A549 (cell line): ENCODE data around the gene PGAP3.

Experiments
- EP300 ChIP-seq, 2 experiments: fragments of >200 bp; sonication (Bioruptor Twin); formaldehyde crosslinking; IDR thresholded peaks; 2 replicates in 1 of 2; 3 replicates in 1 of 2; pipeline ENCODE4 v1.6.1; 2016 to 2017
- JUNB ChIP-seq: fragments of >200 bp; sonication (Bioruptor Twin); formaldehyde crosslinking; IDR thresholded peaks from 2 replicates; pipeline ENCODE4 v1.6.1; 2016
- KDM1A ChIP-seq: fragments of 200-600 bp; sonication (generic); IDR thresholded peaks from 2 replicates; pipeline ENCODE4 v1.6.1; 2016; ENCODE audit warnings: low read depth, mild to moderate bottlenecking
- POLR2AphosphoS2 ChIP-seq: conservative IDR thresholded peaks from 2 replicates; pipeline ENCODE4 v1.6.1; 2012; ENCODE audit warnings: low read length, improper control_type of control experiment, inconsistent platforms
- RARB ChIP-seq: fragments of 250-450 bp; sonication (Bioruptor Pico); IDR thresholded peaks from 2 replicates; pipeline ENCODE4 v1.8.0; 2021; ENCODE audit warnings: mild to moderate bottlenecking, moderate library complexity
- SMC3 ChIP-seq: fragments of >200 bp; sonication (Bioruptor Twin); formaldehyde crosslinking; IDR thresholded peaks from 3 replicates; pipeline ENCODE4 v1.6.1; 2018; ENCODE audit warnings: inconsistent platforms
- TF ChIP-seq, protein P1 (sequence below): fragments of 450-650 bp; IDR thresholded peaks from 2 replicates; pipeline ENCODE4 v1.6.1; 2014; ENCODE audit warnings: antibody characterized with exemption
- TF ChIP-seq, protein P2 (sequence below): IDR thresholded peaks from 2 replicates; pipeline ENCODE4 v1.6.1; 2012; ENCODE audit warnings: low read depth, borderline replicate concordance
- TF ChIP-seq, protein P3 (sequence below): fragments of >200 bp; sonication (Bioruptor Twin); formaldehyde crosslinking; IDR thresholded peaks from 3 replicates; pipeline ENCODE4 v1.5.1; 2016

DNA sequence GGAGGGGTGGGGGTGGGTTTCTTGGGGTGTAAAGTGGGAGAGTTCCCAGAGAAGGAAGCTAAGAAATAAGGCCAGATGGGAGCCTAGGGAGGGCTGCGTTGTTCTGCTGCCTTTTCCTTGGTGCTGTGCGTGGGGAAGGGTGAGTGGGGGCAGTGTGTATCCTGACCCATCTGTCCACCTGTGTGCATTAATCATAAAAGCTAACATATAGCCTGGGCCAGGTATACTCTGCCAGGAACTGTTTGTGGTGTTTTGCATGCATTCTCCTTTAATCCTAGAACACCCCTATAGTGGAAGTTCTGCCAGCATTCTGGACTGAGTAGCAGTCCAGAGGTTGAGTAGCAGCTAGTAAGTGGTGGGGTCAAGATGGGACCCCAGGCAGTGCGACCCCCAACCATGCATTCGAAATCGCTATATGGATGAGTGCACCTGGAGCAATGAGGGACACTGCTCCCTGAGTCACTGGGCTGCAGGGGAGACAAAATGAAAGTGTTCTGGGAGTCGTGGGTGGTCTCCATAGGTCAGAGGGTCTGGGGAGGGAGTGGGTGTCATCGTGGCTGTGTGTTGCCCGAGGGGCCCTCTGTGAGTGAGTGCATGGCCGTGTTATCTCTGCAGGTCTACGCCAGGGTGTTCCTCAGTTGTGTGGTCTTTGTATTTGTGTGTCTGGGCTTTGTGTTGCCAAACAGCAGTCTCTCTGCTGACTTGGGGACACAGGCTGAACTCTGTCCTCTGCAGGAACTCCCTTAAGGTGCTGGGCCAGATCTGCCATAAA is 13.3 kb upstream of the PGAP3 start:
- TF ChIP-seq EP300 (IDR thresholded peaks at IDR 0.05) = no peak
- TF ChIP-seq RARB (CRISPR knock-in tag) = no peak
- TF ChIP-seq, protein P1, sequence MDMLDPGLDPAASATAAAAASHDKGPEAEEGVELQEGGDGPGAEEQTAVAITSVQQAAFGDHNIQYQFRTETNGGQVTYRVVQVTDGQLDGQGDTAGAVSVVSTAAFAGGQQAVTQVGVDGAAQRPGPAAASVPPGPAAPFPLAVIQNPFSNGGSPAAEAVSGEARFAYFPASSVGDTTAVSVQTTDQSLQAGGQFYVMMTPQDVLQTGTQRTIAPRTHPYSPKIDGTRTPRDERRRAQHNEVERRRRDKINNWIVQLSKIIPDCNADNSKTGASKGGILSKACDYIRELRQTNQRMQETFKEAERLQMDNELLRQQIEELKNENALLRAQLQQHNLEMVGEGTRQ = no peak
- no peak for TF ChIP-seq KDM1A
- TF ChIP-seq, protein P2, sequence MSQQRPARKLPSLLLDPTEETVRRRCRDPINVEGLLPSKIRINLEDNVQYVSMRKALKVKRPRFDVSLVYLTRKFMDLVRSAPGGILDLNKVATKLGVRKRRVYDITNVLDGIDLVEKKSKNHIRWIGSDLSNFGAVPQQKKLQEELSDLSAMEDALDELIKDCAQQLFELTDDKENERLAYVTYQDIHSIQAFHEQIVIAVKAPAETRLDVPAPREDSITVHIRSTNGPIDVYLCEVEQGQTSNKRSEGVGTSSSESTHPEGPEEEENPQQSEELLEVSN = no peak
- TF ChIP-seq SMC3 = no peak
- TF ChIP-seq, protein P3, sequence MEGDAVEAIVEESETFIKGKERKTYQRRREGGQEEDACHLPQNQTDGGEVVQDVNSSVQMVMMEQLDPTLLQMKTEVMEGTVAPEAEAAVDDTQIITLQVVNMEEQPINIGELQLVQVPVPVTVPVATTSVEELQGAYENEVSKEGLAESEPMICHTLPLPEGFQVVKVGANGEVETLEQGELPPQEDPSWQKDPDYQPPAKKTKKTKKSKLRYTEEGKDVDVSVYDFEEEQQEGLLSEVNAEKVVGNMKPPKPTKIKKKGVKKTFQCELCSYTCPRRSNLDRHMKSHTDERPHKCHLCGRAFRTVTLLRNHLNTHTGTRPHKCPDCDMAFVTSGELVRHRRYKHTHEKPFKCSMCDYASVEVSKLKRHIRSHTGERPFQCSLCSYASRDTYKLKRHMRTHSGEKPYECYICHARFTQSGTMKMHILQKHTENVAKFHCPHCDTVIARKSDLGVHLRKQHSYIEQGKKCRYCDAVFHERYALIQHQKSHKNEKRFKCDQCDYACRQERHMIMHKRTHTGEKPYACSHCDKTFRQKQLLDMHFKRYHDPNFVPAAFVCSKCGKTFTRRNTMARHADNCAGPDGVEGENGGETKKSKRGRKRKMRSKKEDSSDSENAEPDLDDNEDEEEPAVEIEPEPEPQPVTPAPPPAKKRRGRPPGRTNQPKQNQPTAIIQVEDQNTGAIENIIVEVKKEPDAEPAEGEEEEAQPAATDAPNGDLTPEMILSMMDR = no peak
- no peak for TF ChIP-seq JUNB
- TF ChIP-seq POLR2AphosphoS2 = no peak
